Stomach smooth muscle (tissue), 2 donors: ENCODE data around the gene TMUB1.

ENCODE experiments used
- H3K27ac ChIP-seq: one replicate; pipeline ENCODE4 v1.7.0; 2013; ENCODE audit warnings: mild to moderate bottlenecking, low read length, inconsistent platforms
- H3K27me3 ChIP-seq, 2 donors: one replicate each; pipeline ENCODE4 v1.7.0; 2013; ENCODE audit warnings: low read length in 2 of 2; ENCODE audit not compliant: insufficient read depth in 2 of 2, control insufficient read depth in 1 of 2
- H3K36me3 ChIP-seq, 2 donors: one replicate each; pipeline ENCODE4 v1.7.0; 2013; ENCODE audit warnings: low read length in 2 of 2; ENCODE audit not compliant: control insufficient read depth in 2 of 2, insufficient read depth in 2 of 2
- H3K4me1 ChIP-seq: one replicate; pipeline ENCODE4 v1.7.0; 2013; ENCODE audit warnings: low read length; ENCODE audit not compliant: control insufficient read depth, insufficient read depth
- H3K4me3 ChIP-seq, 2 donors: one replicate each; pipeline ENCODE4 v1.7.0; 2013; ENCODE audit warnings: low read length in 2 of 2
- H3K9ac ChIP-seq, 2 donors: one replicate each; pipeline ENCODE4 v1.7.0; 2013; ENCODE audit warnings: low read length in 2 of 2, mild to moderate bottlenecking in 1 of 2
- H3K9me3 ChIP-seq, 2 donors: one replicate each; pipeline ENCODE4 v1.7.0; 2013; ENCODE audit warnings: low read length in 2 of 2; ENCODE audit not compliant: control insufficient read depth in 2 of 2
- donor health status: healthy.
- donor health status: Pancreatic carcinoma.

Gene TMUB1

GRCh38 chr7:151100921-151101320, 17.6 kb upstream of the TMUB1 start:
- no peak overlapping the region for H3K4me3 ChIP-seq
- H3K36me3 ChIP-seq = no peaks in the 10 kb centered on the region
- H3K9ac ChIP-seq = no peak overlapping the region
- H3K9me3 ChIP-seq = no peaks in the 10 kb centered on the region
- H3K27ac ChIP-seq = no peak overlapping the region
- H3K4me1 ChIP-seq = peaks cover 16% of the 10 kb centered on the region
- no peaks in the 10 kb centered on the region for H3K27me3 ChIP-seq

- Histone ChIP-seq H3K4me1 (peaks cover 21% of the 10 kb centered on the region), H3K27me3 (no peaks in the 10 kb centered on the region), H3K9ac (no peak overlapping the region), H3K27ac (no peak overlapping the region), H3K36me3 (no peaks in the 10 kb centered on the region), H3K4me3 (no peak overlapping the region), H3K9me3 (no peaks in the 10 kb centered on the region)
These were observed 16.4 kb upstream of the TMUB1 start for GRCh38 chr7:151099486-151100211.

- no peaks in the 10 kb centered on the region for H3K9me3 ChIP-seq
- H3K9ac ChIP-seq = no peak overlapping the region
- H3K4me3 ChIP-seq = no peak overlapping the region
- peaks cover 29% of the 10 kb centered on the region for H3K4me1 ChIP-seq
- peaks cover 3% of the 10 kb centered on the region in 2 donors for H3K36me3 ChIP-seq
- H3K27me3 ChIP-seq = no peaks in the 10 kb centered on the region
- no peak overlapping the region for H3K27ac ChIP-seq
These were observed 12.7 kb upstream of the TMUB1 start for GRCh38 chr7:151095828-151096475.

GRCh38 chr7:151095123-151095797, 12.0 kb upstream of the TMUB1 start:
- Histone ChIP-seq H3K36me3 (peaks cover 3% of the 10 kb centered on the region in 2 donors), H3K4me3 (no peak overlapping the region), H3K27ac (no peak overlapping the region), H3K4me1 (peaks cover 35% of the 10 kb centered on the region), H3K9me3 (no peaks in the 10 kb centered on the region), H3K27me3 (no peaks in the 10 kb centered on the region), H3K9ac (no peak overlapping the region)

GRCh38 chr7:151094675-151095074, 11.4 kb upstream of the TMUB1 start:
- Histone ChIP-seq H3K27me3 (no peaks in the 10 kb centered on the region), H3K9ac (no peak overlapping the region), H3K36me3 (peaks cover 3% of the 10 kb centered on the region in 2 donors), H3K9me3 (no peaks in the 10 kb centered on the region), H3K27ac (no peak overlapping the region), H3K4me1 (peaks cover 37% of the 10 kb centered on the region), H3K4me3 (no peak overlapping the region)

- no peaks in the 10 kb centered on the region for H3K27me3 ChIP-seq
- no peak overlapping the region for H3K4me3 ChIP-seq
- no peaks in the 10 kb centered on the region for H3K9me3 ChIP-seq
- H3K9ac ChIP-seq = no peak overlapping the region
- H3K36me3 ChIP-seq = peaks cover 3% of the 10 kb centered on the region in 2 donors
- H3K4me1 ChIP-seq = peaks cover 46% of the 10 kb centered on the region
- no peak overlapping the region for H3K27ac ChIP-seq
These were observed 10.5 kb upstream of the TMUB1 start for GRCh38 chr7:151093748-151094147.

- Histone ChIP-seq H3K36me3 (peaks cover 3% of the 10 kb centered on the region in 2 donors), H3K27ac (no peak overlapping the region), H3K27me3 (no peaks in the 10 kb centered on the region), H3K9me3 (no peaks in the 10 kb centered on the region), H3K4me3 (no peak overlapping the region), H3K9ac (peak overlapping the region in 1 of 2 donors; percentile 25), H3K4me1 (peaks cover 62% of the 10 kb centered on the region)
These were observed 8.7 kb upstream of the TMUB1 start for GRCh38 chr7:151091988-151092387.

GRCh38 chr7:151091431-151091830, 8.1 kb upstream of the TMUB1 start:
- Histone ChIP-seq H3K9ac (peak overlapping the region in 1 of 2 donors; percentile 25), H3K4me1 (peaks cover 63% of the 10 kb centered on the region), H3K27ac (peak overlapping the region; percentile 31), H3K4me3 (no peak overlapping the region), H3K27me3 (no peaks in the 10 kb centered on the region), H3K36me3 (peaks cover 3% of the 10 kb centered on the region in 2 donors), H3K9me3 (no peaks in the 10 kb centered on the region)

GRCh38 chr7:151091003-151091402, 7.7 kb upstream of the TMUB1 start:
- Histone ChIP-seq H3K27me3 (no peaks in the 10 kb centered on the region), H3K4me1 (peaks cover 62% of the 10 kb centered on the region), H3K9ac (no peak overlapping the region), H3K36me3 (peaks cover 3% of the 10 kb centered on the region in 2 donors), H3K4me3 (no peak overlapping the region), H3K27ac (peak overlapping the region; percentile 31), H3K9me3 (no peaks in the 10 kb centered on the region)

GRCh38 chr7:151089893-151090730, 6.8 kb upstream of the TMUB1 start:
- Histone ChIP-seq H3K4me3 (peak overlapping the region; percentile 80 to 89), H3K4me1 (peaks cover 63% of the 10 kb centered on the region), H3K27ac (peak overlapping the region; percentile 96), H3K36me3 (peaks cover 3% of the 10 kb centered on the region in 2 donors), H3K9me3 (no peaks in the 10 kb centered on the region), H3K27me3 (no peaks in the 10 kb centered on the region), H3K9ac (peak overlapping the region; percentile 79 to 84)
